ENCODE measurements around the gene PRKAB2. TPM values are rescaled to one million over a fixed set of nuclear protein-coding genes. Genes with fewer than 3 reads are reported as not detected.
A peak's percentile ranks its signal among the peaks of the same experiment; 100 is the strongest.
"Not testable (repeated sequence)": the region's sequence is repeated elsewhere in the genome, so short reads cannot be mapped to it uniquely, and the experiment has no call there.

PRKAB2 gene
- total RNA-seq, 4 donors from 2014 or later = 21.5 to 45.4 (median 30.3) TPM

DNA sequence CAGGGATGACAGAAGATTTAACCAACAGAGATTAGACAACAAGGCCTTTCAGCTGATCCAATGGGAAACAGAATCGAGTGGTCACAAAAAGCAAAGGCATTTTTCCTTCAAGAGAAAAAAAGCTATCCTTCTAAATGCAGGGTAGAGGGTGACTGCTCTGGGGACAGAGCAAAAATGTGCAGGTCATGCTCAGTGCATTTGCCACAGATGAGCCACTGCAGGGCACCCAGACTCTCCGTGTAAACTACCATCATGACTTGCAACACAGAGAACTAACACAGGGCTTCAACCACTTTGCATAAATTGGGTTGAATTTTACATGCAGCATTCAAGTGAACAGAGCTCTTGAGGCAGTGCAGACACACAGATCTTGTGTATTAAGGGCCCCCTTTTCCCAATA is 56.8 kb downstream of the PRKAB2 start:
- Histone ChIP-seq H3K27ac (replicated peaks in 1 of 4) (no peak overlapping the region), H3K4me1 (no peaks in the 10 kb centered on the region), H3K36me3 (no peaks in the 10 kb centered on the region), H3K27me3 (no peaks in the 10 kb centered on the region), H3K4me3 (no peak overlapping the region), H3K9me3 (no peaks in the 10 kb centered on the region)
- TF ChIP-seq POLR2A (IDR thresholded peaks at IDR 0.05; ENCODE audit: low read depth) (no peak), EP300 (IDR thresholded peaks at IDR 0.05) (no peak), POLR2AphosphoS5 (IDR thresholded peaks at IDR 0.05) (no peak)
- TF ChIP-seq, protein P1, sequence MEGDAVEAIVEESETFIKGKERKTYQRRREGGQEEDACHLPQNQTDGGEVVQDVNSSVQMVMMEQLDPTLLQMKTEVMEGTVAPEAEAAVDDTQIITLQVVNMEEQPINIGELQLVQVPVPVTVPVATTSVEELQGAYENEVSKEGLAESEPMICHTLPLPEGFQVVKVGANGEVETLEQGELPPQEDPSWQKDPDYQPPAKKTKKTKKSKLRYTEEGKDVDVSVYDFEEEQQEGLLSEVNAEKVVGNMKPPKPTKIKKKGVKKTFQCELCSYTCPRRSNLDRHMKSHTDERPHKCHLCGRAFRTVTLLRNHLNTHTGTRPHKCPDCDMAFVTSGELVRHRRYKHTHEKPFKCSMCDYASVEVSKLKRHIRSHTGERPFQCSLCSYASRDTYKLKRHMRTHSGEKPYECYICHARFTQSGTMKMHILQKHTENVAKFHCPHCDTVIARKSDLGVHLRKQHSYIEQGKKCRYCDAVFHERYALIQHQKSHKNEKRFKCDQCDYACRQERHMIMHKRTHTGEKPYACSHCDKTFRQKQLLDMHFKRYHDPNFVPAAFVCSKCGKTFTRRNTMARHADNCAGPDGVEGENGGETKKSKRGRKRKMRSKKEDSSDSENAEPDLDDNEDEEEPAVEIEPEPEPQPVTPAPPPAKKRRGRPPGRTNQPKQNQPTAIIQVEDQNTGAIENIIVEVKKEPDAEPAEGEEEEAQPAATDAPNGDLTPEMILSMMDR (IDR thresholded peaks at IDR 0.05) = no peak
- 73% methylated on average over 2 of the region's 2 CpGs for WGBS
- intact Hi-C loops (cut with DNase I) = no loop called here
- no peak for DNase-seq (ENCODE audit: extremely low spot score)

DNA sequence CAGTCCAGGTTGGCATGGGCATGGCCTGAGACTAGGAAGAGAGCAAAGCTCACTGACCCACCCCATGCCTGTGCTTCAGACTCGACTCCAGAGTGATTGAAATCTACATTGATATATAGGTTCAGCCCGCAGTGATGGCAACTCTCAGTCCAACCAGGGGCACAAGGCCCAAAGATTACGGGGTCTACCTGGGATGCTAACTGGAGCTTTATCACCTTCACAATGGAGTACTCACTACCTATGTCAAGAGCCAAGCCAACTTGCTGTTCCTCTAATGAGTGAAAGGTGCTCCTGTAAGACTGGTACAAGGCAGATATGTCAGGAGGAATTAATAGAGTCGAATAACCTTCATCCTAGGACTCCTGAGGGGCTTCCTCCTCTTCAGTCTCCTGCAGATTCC is 57.2 kb downstream of the PRKAB2 start:
- WGBS = 53% methylated on average over 1 of the region's 4 CpGs
- H3K4me1 ChIP-seq, H3K27me3 ChIP-seq: not testable (repeated sequence)

DNA sequence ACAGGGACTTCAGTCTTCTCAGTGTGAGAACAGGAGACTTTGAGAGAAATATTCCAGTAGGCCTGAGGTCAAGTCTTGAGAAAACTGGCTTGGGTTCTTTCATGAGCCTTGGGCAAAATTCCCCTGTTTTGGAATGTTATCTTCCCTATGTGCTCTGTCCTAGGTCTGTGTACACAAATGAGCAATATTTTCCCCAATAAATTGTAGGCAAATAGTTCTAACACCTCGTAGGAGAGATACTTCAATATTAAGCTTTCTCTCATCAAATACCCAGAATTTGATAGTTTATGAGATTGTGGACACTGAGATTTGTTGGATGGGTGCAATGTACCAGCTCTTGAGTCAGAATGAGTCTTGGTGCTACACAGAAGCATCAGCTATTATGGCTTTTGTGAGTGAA is 57.9 kb downstream of the PRKAB2 start:
- H3K27me3 ChIP-seq; H3K27ac ChIP-seq (replicated peaks in 1 of 4); H3K9me3 ChIP-seq; H3K36me3 ChIP-seq; H3K4me3 ChIP-seq; DNase-seq (ENCODE audit: extremely low spot score); intact Hi-C loops (cut with DNase I); H3K4me1 ChIP-seq: not testable (repeated sequence)
- 79% methylated on average over 1 of the region's 1 CpG for WGBS

More for the DNA sequence above, 57.2 kb downstream of the PRKAB2 start:
- DNase-seq (ENCODE audit: extremely low spot score) = peak; percentile 66
- H3K27ac ChIP-seq (replicated peaks in 1 of 4); H3K4me3 ChIP-seq; H3K36me3 ChIP-seq; intact Hi-C loops (cut with DNase I); H3K9me3 ChIP-seq: not testable (repeated sequence)

DNA sequence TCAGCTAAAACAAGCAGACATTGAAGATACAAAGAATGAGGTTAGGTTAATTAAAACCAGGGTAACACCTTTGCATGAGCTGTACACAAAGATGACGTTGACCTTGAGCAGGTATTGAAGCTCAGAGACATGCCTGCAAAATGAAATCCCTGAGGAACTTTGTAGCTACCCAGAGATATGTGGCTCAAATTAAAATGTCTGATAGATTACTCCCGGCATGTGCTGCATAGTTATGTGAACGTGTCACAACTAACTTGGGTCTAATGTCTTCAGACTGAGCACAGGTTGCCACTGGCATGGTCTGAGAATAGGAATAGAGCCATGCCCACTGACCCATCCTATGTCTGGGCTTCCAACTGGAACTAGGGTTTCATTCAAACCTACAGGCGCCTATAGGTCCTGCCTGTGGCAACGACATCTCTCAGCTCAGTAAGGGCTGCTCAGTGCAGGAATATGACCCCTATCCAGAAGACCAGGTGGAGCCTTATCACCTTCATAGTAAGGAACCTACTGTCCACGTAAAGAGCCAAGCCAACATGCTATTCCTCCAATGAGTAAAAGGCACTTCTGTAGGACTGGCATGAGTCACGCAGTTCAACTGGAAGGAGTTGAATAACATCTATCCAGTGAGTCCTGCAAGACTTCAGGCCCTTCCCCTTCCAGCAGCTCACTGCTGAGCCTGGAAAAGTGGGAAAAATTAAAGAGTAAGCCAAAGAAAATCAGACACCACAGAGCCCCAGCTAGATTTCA is 60.7 kb downstream of the PRKAB2 start:
- Histone ChIP-seq H3K36me3 (no peaks in the 10 kb centered on the region), H3K27me3 (peaks cover 0 to 4% (median 0%) of the 10 kb centered on the region in 4 donors), H3K27ac (replicated peaks in 1 of 4) (no peak overlapping the region), H3K4me1 (no peaks in the 10 kb centered on the region), H3K4me3 (no peak overlapping the region), H3K9me3 (no peaks in the 10 kb centered on the region)
- DNase-seq (ENCODE audit: extremely low spot score) = peak; percentile 47
- WGBS = 83% methylated on average over 7 of the region's 7 CpGs
- intact Hi-C loops (cut with DNase I) = no loop called here
- TF ChIP-seq POLR2AphosphoS5 (IDR thresholded peaks at IDR 0.05) = no peak
- TF ChIP-seq EP300 (IDR thresholded peaks at IDR 0.05) = no peak
- no peak for TF ChIP-seq POLR2A (IDR thresholded peaks at IDR 0.05; ENCODE audit: low read depth)
- TF ChIP-seq, protein P1 (IDR thresholded peaks at IDR 0.05) = no peak

DNA sequence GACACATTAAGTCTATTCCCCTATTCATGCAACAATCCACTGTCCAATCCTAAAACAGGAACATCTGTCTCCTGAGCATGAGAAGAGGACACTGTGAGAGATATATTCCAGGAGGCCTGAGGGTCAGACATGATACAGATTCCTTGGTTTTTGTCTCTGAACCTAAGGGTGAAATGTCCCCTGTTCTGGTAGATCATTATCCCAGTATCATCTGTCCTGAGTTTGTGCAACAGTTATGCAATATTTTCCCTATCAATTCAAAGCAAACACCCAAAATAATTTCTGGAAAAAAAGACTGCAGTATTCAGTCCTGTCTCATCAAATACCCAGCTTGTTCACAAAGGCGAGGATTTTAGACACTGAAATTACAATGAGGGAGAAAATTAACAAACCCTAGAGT is 61.4 kb downstream of the PRKAB2 start:
- DNase-seq (ENCODE audit: extremely low spot score) = peak; percentile 26
- Histone ChIP-seq H3K27ac (replicated peaks in 1 of 4) (no peak overlapping the region), H3K36me3 (no peaks in the 10 kb centered on the region), H3K9me3 (no peaks in the 10 kb centered on the region), H3K4me1 (no peaks in the 10 kb centered on the region), H3K4me3 (no peak overlapping the region), H3K27me3 (peaks cover 0 to 4% (median 0%) of the 10 kb centered on the region in 4 donors)
- TF ChIP-seq, protein P1 (IDR thresholded peaks at IDR 0.05) = no peak
- no peak for TF ChIP-seq POLR2AphosphoS5 (IDR thresholded peaks at IDR 0.05)
- TF ChIP-seq EP300 (IDR thresholded peaks at IDR 0.05) = no peak
- no peak for TF ChIP-seq POLR2A (IDR thresholded peaks at IDR 0.05; ENCODE audit: low read depth)
- WGBS = 93% methylated on average over 1 of the region's 1 CpG
- intact Hi-C loops (cut with DNase I) = no loop called here

DNA sequence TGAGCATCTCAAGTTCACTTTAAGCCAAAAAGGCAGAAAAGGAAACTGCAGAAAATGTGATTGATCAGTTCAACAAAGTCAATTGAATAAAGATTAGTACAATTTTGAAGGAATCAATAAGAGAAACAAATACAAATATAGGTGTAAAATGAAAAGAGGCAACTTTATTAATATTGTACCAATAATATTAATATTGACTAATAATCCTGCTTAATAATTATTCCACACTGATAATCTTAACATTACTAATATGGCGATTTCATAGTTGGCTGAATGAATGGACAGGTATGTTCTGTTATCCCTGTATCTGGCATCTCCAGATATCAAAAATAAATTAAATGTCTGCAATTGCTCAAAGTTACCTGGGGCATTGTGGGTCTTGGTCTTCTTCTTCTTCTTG is 61.8 kb downstream of the PRKAB2 start:
- Histone ChIP-seq H3K4me3 (no peak overlapping the region), H3K36me3 (no peaks in the 10 kb centered on the region), H3K9me3 (no peaks in the 10 kb centered on the region), H3K4me1 (no peaks in the 10 kb centered on the region), H3K27ac (replicated peaks in 1 of 4) (no peak overlapping the region), H3K27me3 (peaks cover 0 to 4% (median 0%) of the 10 kb centered on the region in 4 donors)
- intact Hi-C loops (cut with DNase I) = no loop called here
- WGBS = 87% methylated on average over 1 of the region's 1 CpG
- no peak for DNase-seq (ENCODE audit: extremely low spot score)
- TF ChIP-seq POLR2AphosphoS5 (IDR thresholded peaks at IDR 0.05) = no peak
- TF ChIP-seq, protein P1 (IDR thresholded peaks at IDR 0.05) = no peak
- no peak for TF ChIP-seq EP300 (IDR thresholded peaks at IDR 0.05)
- TF ChIP-seq POLR2A (IDR thresholded peaks at IDR 0.05; ENCODE audit: low read depth) = no peak
